Measurements from ENCODE around the gene RASGRP2.

DNA sequence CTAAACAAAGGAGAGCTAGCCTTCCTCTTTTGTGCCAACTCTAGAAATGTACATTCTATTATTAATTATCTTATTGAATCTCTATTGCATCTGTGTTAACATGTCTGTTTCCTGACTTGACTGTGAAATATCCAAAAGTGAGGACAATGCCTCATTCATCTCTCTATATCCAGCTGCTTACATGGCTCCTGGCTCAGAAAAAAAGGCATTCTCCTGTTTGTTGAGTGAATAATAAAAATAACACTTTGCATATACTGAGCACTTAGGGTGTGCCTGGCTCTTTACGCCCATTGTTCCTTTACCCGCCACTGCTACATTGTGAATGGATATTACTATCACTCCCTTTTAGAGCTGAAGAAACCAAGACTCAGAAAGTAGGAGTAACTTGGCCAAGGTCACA, 40.9 kb downstream of the RASGRP2 start:
- TF ChIP-seq, protein P1, sequence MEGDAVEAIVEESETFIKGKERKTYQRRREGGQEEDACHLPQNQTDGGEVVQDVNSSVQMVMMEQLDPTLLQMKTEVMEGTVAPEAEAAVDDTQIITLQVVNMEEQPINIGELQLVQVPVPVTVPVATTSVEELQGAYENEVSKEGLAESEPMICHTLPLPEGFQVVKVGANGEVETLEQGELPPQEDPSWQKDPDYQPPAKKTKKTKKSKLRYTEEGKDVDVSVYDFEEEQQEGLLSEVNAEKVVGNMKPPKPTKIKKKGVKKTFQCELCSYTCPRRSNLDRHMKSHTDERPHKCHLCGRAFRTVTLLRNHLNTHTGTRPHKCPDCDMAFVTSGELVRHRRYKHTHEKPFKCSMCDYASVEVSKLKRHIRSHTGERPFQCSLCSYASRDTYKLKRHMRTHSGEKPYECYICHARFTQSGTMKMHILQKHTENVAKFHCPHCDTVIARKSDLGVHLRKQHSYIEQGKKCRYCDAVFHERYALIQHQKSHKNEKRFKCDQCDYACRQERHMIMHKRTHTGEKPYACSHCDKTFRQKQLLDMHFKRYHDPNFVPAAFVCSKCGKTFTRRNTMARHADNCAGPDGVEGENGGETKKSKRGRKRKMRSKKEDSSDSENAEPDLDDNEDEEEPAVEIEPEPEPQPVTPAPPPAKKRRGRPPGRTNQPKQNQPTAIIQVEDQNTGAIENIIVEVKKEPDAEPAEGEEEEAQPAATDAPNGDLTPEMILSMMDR (conservative IDR thresholded peaks at IDR 0.05) = no peak
- TF ChIP-seq ZFX (IDR thresholded peaks at IDR 0.05) = no peak

All from C4-2B (cell line).